Astrocyte of the cerebellum (primary cell): Measurements from ENCODE around the gene IPO8.
"Not testable (repeated sequence)": the region's sequence is repeated elsewhere in the genome, so short reads cannot be mapped to it uniquely, and the experiment has no call there.

Experiments used
- DNase-seq: peaks from one replicate; pipeline ENCODE4 v3.0.0-alpha.2; 2011; ENCODE audit warnings: low read depth
- H3K4me3 ChIP-seq: 2 replicates; pipeline ENCODE4 v1.5.1; 2011; ENCODE audit warnings: mild to moderate bottlenecking, low read depth, low read length, moderate library complexity
- CTCF ChIP-seq: IDR thresholded peaks from 2 replicates; pipeline ENCODE4 v1.5.1; 2012; ENCODE audit warnings: low read length, low read depth, moderate library complexity, mild to moderate bottlenecking; ENCODE audit errors: missing control alignments
- in situ Hi-C: cut with HindIII; loops from 2 replicates; pipeline ENCODE4 v1.10.0; 2017; ENCODE audit warnings: low sequenced_read_pairs

Gene IPO8

GRCh38 chr12:30614031-30614430 is 81.6 kb downstream of the IPO8 start:
- no peak for DNase-seq
- in situ Hi-C loops = no loop called here
- no peak overlapping the region for H3K4me3 ChIP-seq
- TF ChIP-seq CTCF = no peak

GRCh38 chr12:30613119-30613830 is 82.4 kb downstream of the IPO8 start:
- in situ Hi-C loops = no loop called here
- no peak for TF ChIP-seq CTCF
- DNase-seq = no peak

GRCh38 chr12:30610718-30611117 is 85.0 kb downstream of the IPO8 start:
- DNase-seq = no peak
- in situ Hi-C loops = no loop called here
- no peak for TF ChIP-seq CTCF
- no peak overlapping the region for H3K4me3 ChIP-seq

More at GRCh38 chr12:30613119-30613830, 82.4 kb downstream of the IPO8 start:
- no peak overlapping the region for H3K4me3 ChIP-seq

- in situ Hi-C loops, DNase-seq, H3K4me3 ChIP-seq: not testable (repeated sequence)
Measured at GRCh38 chr12:30609819-30610218, 85.8 kb downstream of the IPO8 start.

GRCh38 chr12:30604302-30604701 is 91.4 kb downstream of the IPO8 start:
- H3K4me3 ChIP-seq, DNase-seq, in situ Hi-C loops: not testable (repeated sequence)

GRCh38 chr12:30603129-30603528 is 92.5 kb downstream of the IPO8 start:
- no peak overlapping the region for H3K4me3 ChIP-seq
- in situ Hi-C loops = no loop called here
- TF ChIP-seq CTCF = no peak
- no peak for DNase-seq

- H3K4me3 ChIP-seq = no peak overlapping the region
- in situ Hi-C loops = no loop called here
- no peak for TF ChIP-seq CTCF
- no peak for DNase-seq
Measured at GRCh38 chr12:30602678-30603077, 93.0 kb downstream of the IPO8 start.

- in situ Hi-C loops = no loop called here
Measured at GRCh38 chr12:30599608-30600007, 96.1 kb downstream of the IPO8 start.

More at GRCh38 chr12:30599608-30600007, 96.1 kb downstream of the IPO8 start:
- no peak for TF ChIP-seq CTCF
- H3K4me3 ChIP-seq = no peak overlapping the region
- no peak for DNase-seq
